OCI-LY3 (cell line): ENCODE results near the gene TK1.

Experiments used
- EZH2phosphoT487 ChIP-seq: fragments of 200-600 bp; shearing (Covaris generic); IDR thresholded peaks from 2 replicates; pipeline ENCODE4 v1.6.1; 2018; ENCODE audit warnings: antibody characterized with exemption, mixed run types, low read depth
- TF ChIP-seq, protein P1 (sequence below): fragments of 200-600, 300-600 bp; sonication (generic); IDR thresholded peaks from 2 replicates; pipeline ENCODE4 v1.5.1; 2014; ENCODE audit warnings: antibody characterized with exemption, low read length, low read depth

DNA sequence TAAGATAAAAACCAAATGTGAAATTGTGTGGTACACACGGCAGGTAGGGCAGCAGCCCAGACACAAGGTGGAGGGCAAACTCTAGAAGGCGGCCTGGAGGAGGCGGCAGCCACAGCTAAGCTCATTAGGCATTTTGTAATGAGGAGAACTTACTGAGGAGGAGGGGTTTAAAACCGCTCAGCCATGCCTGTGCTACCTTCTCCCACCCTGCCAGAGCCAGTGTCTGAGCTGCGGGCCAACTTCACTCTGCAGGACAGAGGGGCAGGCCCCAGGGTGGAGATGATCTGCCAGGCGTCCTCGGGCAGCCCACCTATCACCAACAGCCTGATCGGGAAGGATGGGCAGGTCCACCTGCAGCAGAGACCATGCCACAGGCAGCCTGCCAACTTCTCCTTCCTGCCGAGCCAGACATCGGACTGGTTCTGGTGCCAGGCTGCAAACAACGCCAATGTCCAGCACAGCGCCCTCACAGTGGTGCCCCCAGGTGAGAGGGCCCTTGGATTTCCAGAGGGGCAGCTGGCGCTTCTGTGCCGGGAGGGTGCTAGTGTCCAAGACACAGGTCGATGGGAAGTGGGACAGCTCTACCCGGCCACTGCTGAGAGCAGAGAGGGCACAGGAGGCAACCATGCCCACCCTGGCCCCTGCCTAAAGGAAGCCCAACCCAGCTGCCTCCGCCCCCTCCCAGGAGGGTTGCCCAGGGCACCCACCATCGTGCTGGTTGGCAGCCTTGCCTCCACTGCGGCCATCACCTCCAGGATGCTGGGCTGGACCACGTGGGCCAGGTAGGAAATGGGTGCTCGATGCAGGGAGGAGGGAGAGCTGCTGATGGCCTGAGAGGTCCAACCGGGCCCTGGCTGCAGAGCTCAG lies 22.7 kb downstream of the TK1 start:
- TF ChIP-seq, protein P1, sequence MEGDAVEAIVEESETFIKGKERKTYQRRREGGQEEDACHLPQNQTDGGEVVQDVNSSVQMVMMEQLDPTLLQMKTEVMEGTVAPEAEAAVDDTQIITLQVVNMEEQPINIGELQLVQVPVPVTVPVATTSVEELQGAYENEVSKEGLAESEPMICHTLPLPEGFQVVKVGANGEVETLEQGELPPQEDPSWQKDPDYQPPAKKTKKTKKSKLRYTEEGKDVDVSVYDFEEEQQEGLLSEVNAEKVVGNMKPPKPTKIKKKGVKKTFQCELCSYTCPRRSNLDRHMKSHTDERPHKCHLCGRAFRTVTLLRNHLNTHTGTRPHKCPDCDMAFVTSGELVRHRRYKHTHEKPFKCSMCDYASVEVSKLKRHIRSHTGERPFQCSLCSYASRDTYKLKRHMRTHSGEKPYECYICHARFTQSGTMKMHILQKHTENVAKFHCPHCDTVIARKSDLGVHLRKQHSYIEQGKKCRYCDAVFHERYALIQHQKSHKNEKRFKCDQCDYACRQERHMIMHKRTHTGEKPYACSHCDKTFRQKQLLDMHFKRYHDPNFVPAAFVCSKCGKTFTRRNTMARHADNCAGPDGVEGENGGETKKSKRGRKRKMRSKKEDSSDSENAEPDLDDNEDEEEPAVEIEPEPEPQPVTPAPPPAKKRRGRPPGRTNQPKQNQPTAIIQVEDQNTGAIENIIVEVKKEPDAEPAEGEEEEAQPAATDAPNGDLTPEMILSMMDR: no peak
- TF ChIP-seq EZH2phosphoT487: no peak
